ENCODE measurements around the gene TMEM170A.
"Not testable (repeated sequence)": the region's sequence is repeated elsewhere in the genome, so short reads cannot be mapped to it uniquely, and the experiment has no call there.

TMEM170A gene

DNA sequence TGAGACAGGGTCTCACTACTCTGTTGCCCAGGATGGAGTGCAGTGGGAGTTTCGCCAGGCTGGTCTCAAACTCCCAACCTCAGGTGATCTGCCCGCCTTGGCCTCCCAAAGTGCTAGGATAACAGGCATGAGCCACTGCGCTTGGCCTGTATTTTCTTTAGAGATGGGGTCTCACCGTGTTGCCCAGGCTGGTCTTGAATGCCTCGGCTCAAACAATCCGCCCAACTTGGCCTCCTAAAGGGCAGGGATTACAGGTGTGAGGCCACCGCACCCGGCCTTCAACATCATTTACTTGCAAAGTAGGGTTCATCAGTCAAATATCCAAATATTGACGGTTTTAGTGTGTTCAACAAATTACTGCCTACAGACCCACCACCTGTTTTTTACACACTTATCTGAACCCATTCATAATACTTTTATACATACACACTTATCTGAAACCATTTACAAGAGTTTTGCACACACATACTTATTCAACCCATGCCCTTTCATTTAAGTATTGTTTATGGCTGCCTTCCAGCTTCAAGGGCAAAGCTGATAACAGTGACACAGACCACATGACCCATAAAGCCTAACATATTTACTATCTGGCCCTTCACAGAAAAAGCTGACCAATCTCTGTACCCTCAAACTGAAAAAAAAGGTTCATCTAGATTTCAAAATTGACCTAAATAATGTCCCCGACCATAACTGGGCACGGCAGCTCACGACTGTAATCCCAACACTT lies 11.9 kb downstream of the TMEM170A start:
- no peak for DNase-seq (ENCODE audit: low spot score)

DNA sequence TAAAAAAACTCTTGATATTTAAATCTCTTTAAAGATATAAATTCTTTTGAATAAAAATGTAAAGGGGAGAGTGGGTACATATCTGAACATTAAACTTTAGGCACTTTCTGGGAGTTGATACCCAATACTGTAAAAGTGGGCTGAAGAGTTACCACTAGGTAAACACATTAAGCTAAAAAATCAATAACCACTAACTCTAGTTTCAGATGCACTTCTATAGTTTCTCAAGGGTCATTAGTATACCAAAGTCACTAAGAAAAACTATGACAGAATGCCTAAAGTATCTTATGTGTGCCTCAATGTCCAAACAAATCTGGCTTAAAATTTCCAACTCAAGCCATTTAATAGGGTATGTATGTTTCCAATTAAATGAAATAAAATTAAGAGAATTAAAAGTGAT lies 18.1 kb downstream of the TMEM170A start:
- DNase-seq (ENCODE audit: low spot score) = no peak

DNA sequence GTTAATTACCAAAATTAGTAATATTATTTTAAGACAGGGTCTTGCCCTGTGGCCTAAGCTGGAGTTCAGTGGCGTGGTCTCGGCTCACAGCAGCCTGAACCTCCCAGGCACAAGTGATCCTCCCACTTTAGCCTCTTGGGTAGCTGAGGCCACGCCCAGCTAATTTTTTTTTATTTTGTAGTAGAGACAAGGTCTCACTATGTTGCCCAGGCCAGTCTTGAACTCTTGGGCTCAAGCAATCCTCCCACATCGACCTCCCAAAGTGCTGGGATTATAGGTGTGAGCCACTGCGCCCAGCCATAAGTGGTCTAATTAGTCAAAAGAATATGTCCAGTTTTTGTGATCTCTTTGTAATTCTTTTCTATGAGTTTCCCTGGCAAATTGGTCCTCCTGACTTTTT lies 19.2 kb downstream of the TMEM170A start:
- DNase-seq (ENCODE audit: low spot score) = no peak

DNA sequence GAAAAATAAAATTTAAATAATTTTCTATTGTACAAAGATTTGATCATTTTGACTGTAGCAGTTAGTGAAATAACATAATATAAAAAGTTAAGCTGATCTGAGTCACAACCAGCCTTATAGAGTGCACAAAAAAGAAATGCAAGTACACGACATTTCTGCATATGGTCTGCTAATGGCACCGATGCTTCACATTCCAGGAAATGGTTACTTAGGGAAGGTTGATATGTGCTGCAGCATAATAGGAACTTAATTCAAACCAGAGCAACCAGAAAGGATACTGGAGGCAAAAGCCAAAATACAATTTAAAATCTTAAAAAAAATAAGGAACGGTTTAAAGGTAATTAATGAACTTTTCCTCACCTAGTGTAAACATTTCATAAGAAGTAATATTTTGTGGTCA lies 21.2 kb downstream of the TMEM170A start:
- no peak for DNase-seq (ENCODE audit: low spot score)

DNA sequence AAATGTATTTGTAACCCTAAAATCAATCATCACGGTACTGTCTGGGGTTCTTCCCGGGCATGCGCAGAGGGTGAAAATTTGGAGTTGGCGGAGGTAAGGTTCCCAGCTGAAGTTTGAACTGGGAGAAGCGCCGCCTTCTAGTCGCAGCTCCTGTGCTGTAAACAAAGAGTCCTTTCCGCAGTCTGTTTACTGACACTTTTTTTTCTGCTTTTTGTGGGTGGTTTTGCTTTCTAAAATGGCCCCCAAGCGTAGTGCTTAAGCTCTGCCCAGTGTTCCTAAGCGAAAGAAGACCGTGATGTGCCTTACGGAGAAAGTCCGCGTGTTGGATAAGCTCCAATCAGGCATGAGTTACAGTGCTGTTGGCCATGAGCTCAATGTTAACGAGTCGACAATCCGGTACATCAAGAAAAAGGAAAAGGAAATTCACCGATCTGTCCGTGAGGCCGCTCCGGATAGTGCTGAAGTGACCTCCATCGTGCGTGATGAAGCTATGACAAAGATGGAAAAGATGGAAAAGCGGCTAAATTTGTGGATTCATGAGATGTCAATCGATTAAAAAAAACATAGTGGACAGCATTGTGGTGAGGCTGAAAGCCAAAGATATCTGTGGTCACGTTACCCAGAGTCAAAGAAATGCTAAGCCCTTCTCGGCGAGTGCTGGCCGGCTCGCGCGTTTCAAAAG lies 30.6 kb downstream of the TMEM170A start:
- DNase-seq (ENCODE audit: low spot score) = peak; percentile 82

DNA sequence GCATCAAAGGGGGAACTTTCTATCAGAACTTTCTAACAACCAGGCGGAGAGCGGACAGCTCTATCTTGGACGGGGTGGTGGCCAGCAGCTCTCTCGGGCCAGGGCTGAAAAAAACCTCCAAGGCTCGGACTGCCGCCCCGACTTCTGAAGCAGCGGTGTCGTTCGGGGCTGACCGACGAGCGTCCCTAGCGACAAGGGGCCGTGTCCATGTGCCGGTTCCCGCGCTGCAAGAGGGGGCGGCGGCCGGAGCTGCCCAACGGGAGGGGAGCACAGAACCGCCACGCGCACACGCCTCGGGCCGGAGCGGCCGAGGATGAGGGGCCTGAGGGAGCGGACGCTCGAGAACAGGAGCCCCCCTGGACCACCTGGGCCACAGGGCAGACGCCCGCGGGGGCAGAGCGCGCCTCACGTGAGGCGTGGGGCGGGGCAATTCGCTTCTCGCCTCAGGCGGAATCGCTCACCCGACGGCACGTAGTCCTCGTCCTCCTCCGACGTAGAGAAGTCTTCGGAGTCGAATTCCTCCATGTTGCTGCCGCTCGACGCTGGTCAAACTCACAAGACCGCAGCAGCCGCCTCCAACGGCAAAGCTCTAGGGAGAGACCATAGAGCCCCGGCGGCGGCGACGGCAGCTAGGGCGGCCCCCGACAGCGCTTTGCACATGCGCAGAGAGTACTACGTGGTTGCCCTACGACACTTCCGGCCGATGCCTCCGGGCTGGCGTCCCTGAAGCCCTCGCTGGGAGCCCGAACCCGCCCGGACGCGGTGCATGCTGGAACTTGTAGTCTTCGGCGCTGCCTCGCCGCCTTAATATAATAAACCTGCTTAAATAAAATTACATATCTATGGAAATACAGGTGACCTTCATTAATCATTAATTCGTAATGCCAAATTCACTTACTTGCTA lies 31.4 kb downstream of the TMEM170A start, which contains the start of gene CFDP1:
TSS of gene CFDP1 (minus strand) at position 676 of the 904 bp plus-strand sequence. CDS start at position 525, 151 bp downstream.
- peak; percentile 98 for DNase-seq (ENCODE audit: low spot score)

DNA sequence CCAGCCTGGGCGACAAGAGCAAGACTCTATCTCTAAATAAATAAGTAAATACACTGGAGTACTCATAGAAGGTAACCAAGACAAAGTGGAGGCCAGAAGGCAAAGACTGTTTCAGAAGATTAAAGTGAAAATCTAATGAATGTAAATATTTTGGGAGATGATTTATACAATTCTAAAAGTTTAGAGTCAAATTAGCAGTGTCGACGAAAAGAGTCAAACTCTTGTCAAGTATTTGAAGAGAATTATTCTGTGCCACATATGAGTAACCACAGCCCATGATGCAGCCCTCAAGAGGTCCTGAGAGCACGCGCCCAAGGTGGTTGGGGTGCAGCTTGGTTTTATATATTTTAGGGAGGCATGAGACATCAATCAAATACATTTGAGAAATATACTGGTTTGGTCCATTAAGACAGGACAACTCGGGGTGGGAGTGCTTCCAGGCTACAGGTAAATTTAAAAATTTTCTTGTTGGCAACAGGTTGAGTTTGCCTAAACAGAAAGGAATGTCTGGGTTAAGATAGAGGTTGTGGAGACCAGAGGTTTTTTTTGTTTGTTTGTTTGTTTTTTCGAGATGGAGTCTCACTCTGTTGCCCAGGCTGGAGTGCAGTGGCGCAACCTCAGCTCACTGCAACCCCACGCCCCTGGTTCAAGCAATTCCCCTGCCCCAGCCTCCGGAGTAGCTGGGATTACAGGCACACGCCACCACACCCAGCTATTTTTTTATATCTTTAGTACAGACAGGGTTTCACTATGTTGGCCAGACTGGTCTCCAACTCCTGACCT lies 34.7 kb downstream of the TMEM170A start:
- no peak for DNase-seq (ENCODE audit: low spot score)

DNA sequence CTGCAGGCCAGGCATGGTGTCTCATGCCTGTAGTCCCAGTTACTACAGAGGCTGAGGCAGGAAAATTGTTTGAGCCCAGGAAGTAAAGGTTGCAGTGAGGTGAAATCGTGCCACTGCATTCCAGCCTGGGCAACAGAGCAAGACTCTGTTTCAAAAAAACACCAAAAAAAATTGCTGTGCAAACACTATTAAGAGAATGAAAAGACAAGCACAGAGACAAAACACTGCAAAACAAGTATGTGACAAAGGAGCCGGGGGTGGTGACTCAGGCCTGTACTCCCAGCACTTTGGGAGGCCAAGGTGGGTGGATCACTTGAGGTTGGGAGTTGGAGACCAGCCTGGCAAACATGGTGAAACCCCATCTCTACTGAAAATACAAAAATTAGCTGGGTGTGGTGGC lies 38.0 kb downstream of the TMEM170A start:
- DNase-seq (ENCODE audit: low spot score) = not testable (repeated sequence)

DNA sequence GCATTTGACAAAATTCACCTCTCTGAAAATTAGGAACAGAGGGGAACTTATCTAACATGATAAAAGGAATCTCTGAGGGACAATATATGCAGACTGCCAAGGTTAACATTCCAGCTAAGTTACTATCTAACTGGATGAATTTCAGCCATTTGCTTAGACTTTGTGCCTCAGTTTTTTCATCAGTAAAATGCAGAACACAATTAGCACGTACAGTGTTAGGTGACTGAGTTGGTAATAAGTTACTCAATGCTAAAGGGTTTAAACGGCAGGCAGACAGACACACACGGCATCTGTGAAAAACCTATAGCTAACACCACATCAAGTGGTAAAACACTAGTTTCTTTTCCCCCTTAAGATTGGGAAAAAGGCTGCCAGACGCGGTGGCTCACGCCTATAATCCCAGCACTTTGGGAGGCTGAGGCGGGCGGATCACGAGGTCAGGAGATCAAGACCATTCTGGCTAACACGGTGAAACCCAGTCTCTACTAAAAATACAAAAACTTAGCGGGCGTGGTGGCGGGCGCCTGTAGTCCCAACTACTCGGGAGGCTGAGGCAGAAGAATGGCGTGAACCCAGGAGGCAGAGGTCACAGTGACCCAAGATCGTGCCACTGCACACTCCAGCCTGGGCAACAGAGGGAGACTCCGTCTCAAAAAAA lies 40.3 kb downstream of the TMEM170A start:
- DNase-seq (ENCODE audit: low spot score) = not testable (repeated sequence)

DNA sequence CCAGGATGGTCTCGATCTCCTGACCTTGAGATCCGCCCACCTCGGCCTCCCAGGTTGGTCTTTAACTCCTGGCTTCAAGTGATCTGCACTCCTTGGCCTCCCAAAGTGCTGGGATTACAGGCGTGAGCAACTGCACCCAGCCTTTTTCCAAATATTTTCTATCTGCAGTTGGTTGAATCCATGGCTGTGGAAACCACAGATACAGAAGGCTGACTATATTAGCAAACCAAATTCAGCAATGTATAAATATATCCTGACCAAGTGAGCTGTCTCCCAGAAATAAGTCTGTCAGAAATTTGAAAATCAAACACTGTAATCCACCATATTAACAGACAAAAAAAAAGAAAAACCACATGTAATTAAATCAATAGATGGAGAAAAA lies 40.8 kb downstream of the TMEM170A start:
- DNase-seq (ENCODE audit: low spot score) = no peak

DNA sequence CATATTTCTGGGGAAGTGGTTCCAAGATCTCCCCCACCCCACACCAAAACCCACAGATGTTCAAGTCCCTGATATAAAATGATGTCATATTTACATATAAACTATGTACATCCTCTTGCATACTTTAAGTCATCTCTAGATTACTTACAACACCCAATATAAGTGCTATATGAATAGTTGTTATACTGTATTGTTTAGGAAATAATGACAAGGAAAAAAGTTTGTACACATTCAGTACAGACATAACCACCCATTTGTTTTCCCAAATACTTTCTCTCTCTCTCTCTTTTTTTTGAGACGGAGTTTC lies 42.7 kb downstream of the TMEM170A start:
- DNase-seq (ENCODE audit: low spot score) = no peak

DNA sequence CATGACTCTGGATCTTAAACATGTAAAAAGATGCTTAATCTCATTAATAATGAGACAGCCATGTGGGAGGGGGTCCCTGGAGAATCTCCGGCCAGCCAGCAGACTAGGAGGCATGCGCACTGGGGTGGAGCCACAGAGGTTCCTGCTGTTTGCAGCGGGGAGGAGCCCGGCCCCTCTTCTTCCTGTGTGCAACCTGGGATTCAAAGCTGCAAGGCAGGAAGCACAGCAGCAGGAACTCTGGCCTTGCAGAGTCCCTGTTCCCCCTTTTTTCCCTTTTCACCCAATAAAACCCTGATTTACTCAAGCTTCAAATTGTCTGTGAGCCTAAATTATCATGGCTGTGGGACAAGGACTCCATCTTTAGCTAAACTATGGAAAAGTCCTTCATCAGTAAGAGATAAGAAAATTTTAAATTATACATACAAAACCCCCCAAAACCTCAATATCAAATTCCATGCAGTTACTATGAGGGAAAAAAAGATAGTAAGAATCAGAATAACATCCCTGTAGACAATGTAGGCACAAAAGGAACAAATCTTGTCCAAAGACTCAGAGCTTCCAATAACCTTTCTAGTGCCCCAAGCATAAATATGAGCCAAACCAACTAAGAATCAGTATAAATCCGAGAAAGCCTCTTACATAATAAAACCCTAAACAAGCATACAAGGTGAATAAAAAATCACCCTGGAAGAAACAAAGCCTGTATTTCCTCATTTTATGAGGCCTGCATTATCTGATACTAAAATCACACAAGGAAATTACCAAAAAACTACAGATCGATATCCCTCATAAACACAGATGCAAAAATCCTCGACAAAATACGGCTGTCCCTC lies 43.3 kb downstream of the TMEM170A start:
- DNase-seq (ENCODE audit: low spot score) = peak; percentile 25

DNA sequence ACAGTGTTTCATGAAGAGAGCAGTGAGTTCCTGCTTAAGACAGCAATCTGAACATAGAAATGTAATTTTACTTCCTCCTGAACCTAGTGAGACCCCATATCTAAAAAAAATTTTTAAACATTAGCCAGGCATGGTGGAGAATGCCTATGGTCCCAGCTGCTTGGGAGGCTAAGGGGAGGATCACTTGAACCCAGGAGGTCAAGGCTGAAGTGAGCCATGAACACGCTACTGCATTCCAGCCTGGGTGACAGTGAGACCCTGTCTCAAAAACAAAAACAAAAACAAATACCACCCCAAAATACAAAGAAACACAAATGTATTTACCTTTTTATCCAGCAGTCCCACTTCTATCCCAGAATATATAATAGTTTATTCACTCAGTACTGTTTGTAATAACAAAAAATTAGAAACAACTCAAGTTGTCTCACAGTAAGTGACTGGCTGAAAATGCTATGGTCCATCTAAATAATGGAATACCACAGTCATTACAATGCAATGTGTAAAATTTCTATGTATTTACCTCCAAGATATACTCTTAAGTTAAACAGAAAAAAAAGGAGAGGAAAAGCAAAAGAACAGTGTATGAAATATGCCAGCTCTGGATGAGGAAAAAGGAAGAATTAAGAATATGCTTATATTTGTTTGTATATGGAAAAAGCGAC lies 47.5 kb downstream of the TMEM170A start:
- no peak for DNase-seq (ENCODE audit: low spot score)

DNA sequence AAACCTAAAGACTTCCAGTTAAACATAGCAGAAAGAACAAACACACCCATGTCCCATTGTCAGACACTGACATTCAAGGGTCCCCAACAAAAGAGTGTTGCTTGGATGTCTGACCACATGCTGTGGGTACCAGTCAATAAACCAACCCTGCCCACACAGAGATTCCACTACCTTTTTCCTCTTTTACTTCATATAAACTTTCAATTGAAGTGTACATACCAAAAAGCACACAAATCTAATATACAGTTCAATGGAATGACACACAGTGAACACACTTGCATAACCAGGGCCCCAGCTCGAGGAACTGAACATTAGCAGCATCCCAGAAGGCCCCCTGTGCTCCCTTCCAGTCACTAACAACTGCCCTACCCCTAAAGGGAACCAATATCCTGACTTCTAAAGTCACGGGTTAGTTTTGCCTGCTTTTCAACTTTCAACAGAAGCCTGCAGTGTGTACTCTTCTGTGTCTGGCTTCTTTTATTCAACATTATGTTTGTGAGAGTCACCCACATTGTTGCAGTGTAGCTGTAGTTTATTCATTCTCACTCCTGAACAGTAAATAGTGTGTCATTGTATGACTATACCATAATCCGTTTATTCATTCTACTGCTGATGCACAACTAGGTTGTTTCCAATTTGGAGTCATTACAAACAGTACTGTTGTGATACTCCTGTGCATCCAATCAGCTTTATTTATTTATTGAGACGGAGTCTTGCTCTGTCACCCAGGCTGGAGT lies 49.2 kb downstream of the TMEM170A start:
- no peak for DNase-seq (ENCODE audit: low spot score)

DNA sequence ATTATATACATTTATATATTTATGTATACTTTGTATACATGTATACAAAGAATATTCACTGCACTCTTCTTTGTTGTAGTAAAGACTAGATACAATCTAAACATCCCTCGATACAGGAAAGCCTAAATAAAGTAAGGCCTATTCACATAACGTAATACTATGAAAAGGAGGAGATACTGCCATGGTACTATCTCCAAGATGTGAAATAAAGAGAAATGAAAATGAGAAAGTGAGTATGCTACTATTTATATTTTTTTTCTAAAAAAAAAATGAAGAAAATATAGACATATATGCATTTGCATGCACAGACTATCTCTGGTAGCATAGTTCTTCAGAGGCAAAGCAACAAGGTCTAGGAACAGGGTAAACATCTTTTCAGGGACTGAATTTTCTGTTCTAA lies 50.5 kb downstream of the TMEM170A start:
- no peak for DNase-seq (ENCODE audit: low spot score)

DNA sequence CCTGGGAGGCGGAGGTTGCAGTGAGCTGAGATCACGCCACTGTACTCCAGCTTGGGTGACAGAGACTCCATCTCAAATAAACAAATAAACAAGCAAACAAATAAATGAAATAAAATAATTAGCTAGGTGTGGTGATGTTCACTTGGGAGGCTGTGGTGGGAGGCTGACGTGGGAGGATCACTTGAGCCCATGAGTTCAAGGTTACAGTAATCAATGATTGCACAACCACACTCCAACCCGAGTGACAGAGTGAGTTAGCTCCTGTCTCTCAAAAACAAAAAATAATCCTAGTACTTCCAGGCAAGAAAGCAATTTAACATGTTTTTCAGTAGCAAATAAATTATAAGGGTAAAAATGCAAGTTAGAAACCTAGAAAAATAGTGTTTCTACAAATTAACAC lies 57.5 kb downstream of the TMEM170A start:
- DNase-seq (ENCODE audit: low spot score) = no peak

DNA sequence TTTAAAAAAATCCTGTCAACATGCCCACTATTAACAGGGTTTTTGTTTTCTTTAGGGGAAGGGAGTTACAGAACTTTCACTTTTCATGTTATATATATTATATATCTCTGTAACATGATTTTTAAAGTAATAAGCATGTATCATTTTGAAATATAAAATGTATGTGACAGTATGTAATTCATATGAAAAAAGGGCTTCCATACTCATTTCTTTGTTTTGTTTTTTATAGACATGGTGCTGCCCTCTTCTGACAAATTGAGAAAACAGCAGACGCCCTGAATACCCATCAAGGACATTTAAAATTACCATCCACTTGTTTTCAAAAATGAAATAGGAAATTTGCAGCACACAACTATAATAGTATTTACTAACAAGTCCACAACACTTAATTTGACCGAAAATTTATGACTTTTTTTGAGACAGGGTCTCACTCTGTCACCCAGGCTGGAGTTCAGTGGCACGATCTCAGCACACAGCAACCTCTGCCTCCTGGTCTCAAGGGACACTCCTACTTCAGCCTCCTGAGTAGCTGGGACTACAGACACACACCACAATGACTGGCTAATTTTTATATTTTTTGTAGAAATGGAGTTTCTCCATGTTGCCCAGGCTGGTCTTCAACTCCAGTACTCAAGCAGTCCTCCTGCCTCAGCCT lies 61.5 kb downstream of the TMEM170A start:
- DNase-seq (ENCODE audit: low spot score) = no peak

DNA sequence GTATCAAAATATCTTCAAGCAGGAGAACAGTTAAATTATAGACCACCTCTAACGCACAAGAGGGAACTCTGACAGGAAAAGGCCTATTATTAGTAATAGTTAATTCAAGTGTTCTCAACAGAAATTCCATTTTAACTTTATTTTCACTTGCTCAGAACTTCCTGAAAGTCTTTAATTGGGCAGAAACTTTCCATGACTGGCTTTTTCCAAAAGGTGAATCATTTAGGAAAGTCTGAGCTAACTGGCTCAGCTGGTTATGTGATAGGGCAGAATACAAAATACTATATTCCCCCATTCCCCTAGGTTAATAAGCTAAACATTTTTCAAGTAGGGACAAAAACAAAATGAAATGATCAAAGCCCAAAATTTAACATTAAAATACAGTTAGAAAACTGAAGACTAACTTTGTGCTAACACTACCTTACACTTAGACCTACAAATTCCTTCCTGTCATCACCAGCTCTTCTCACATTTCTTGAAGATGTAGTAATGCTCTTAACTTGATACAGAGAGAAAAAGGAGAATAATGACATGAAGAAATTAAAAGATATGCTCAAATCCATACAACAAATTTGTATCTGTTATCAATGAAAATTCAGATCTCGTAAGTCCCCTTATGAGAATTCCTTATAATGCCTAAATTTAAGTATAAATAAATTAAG lies 62.2 kb downstream of the TMEM170A start:
- DNase-seq (ENCODE audit: low spot score) = peak; percentile 61
